ENCODE results near the gene FGD4. TPM values are rescaled to one million over a fixed set of nuclear protein-coding genes. Genes with fewer than 3 reads are reported as not detected.

FGD4 gene
- total and polyA plus RNA-seq, 2 of the 4 experiments (the other 2 are of a cell fraction) = 2.1 to 8.8 TPM

DNA sequence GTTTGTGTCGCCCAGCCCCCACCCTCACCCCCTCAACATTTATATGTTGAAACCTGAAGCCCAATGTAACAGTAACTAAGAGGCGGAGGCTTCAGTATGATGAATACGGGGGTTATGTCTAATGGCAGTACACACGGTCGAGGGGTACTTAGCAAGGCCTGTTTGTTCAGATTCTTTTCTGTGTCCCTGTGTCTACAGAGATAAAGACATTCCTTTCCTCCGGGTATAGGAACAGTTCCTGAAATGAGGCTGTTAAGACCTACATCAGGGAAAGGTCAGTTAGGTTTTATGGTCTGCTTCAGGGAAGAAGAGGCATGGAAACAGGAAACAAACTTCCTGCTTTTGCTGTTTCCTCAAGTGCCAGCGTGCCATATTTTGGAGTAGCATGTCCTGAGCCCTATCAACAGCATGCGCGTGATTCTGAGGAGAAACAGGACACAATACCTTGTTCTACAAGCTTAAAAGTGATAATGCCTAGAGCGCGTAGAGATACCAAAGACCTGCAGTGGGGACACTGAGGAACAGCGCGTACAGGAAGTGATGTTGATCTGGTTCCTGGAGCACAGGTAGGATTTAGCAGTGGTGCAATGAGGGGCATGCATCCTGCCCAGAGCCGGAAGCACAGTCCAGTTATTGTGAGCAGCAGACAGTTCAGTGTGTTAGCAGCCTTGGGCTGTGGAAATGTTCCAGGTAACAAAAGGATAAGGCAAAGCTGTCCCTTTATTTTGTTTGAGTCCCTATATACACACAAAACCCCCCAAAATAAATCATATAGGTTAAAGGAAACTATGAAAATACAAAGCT, 47.2 kb downstream of the FGD4 start:
- Histone ChIP-seq H4K5ac (ENCODE audit: low read depth, low read length) (no peak overlapping the region), H2BK5ac (ENCODE audit: low read depth, low read length, poor library complexity, severe bottlenecking) (no peak overlapping the region), H3K18ac (ENCODE audit: low read depth, low read length) (no peak overlapping the region), H3K56ac (ENCODE audit: extremely low read depth, insufficient read depth, low read length) (no peak overlapping the region), H2AK9ac (replicated peaks; ENCODE audit: low read depth, low read length, poor library complexity) (peak overlapping the region; percentile 29), H3K4me3 (ENCODE audit: insufficient read depth, low read depth, low read length) (no peak overlapping the region), H3K14ac (replicated peaks; ENCODE audit: low read depth, low read length) (0 out of 2 replicates have a peak overlapping the region, but pooled peaks have one; percentile 9), H3K9me1 (ENCODE audit: insufficient read depth, low read length) (0 out of 2 replicates have a peak, but pooled peaks cover 8% of the 10 kb centered on the region), H2BK120ac (ENCODE audit: low read depth, low read length) (no peak overlapping the region; the same call in 1 of the 2 replicates), H3K9ac (ENCODE audit: low read depth, low read length) (no peak overlapping the region), H3K27me3 (ENCODE audit: control insufficient read depth, insufficient read depth, low read length) (no peaks in the 10 kb centered on the region), H3K79me1 (ENCODE audit: low read depth in 1 of 2, low read length in 2 of 2) (no peaks in the 10 kb centered on the region), H3K4ac (ENCODE audit: low read depth, low read length) (0 out of 2 replicates have a peak overlapping the region, but pooled peaks have one; percentile 16), H2BK20ac (ENCODE audit: low read depth, low read length) (no peak overlapping the region), H2AFZ (replicated peaks; ENCODE audit: low read length, poor library complexity) (peak overlapping the region; percentile 46), H3K4me2 (ENCODE audit: low read depth, low read length) (no peak overlapping the region), H2BK15ac (ENCODE audit: low read depth, low read length) (0 out of 3 replicates have a peak overlapping the region, but pooled peaks have one; percentile 36), H4K20me1 (ENCODE audit: insufficient read depth, low read length) (no peaks in the 10 kb centered on the region), H4K8ac (ENCODE audit: low read depth in 2 of 2, low read length in 2 of 2) (0 out of 4 replicates have a peak overlapping the region, but pooled peaks of 1 of the 2 experiments have one; percentile 6), H3K36me3 (ENCODE audit: control insufficient read depth, insufficient read depth, low read length) (no peaks in the 10 kb centered on the region), H3K23ac (ENCODE audit: low read depth, low read length) (0 out of 2 replicates have a peak overlapping the region, but pooled peaks have one; percentile 24), H4K91ac (ENCODE audit: insufficient read depth, low read depth, low read length) (peak overlapping the region; percentile 8; the same call in 1 of the 2 replicates), H3K4me1 (ENCODE audit: control insufficient read depth, insufficient read depth, low read length) (no peaks in the 10 kb centered on the region), H3K27ac (ENCODE audit: insufficient read depth, low read length) (no peak overlapping the region), H3K9me3 (ENCODE audit: control insufficient read depth, insufficient read depth, low read length) (no peaks in the 10 kb centered on the region), H2AK5ac (ENCODE audit: low read depth, low read length) (peak overlapping the region; percentile 40)
- dilution Hi-C loops (cut with HindIII; ENCODE audit: low sequenced_read_pairs, unreplicated experiment) (no loop called here), in situ Hi-C loops (cut with MboI; ENCODE audit: low sequenced_read_pairs) (no loop called here), intact Hi-C loops (cut with micrococcal nuclease) (no loop called here)
- no TSS peak for BruUV-seq (replicated peaks)
- POLR2A ChIA-PET (ENCODE audit: unreplicated experiment) = no interaction called here
- no peak for ATAC-seq (ENCODE audit: low read depth)
- DNase-seq = no peak
- WGBS, 2 experiments (ENCODE audit: extremely low coverage in 2 of 2, insufficient read length in 1 of 2) = 91% methylated on average over 3 of the region's 14 CpGs; no CpG with 5 or more reads in 1 of the 2 experiments
- CTCF ChIA-PET = no interaction called here
- TF ChIP-seq, protein P1, sequence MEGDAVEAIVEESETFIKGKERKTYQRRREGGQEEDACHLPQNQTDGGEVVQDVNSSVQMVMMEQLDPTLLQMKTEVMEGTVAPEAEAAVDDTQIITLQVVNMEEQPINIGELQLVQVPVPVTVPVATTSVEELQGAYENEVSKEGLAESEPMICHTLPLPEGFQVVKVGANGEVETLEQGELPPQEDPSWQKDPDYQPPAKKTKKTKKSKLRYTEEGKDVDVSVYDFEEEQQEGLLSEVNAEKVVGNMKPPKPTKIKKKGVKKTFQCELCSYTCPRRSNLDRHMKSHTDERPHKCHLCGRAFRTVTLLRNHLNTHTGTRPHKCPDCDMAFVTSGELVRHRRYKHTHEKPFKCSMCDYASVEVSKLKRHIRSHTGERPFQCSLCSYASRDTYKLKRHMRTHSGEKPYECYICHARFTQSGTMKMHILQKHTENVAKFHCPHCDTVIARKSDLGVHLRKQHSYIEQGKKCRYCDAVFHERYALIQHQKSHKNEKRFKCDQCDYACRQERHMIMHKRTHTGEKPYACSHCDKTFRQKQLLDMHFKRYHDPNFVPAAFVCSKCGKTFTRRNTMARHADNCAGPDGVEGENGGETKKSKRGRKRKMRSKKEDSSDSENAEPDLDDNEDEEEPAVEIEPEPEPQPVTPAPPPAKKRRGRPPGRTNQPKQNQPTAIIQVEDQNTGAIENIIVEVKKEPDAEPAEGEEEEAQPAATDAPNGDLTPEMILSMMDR (conservative IDR thresholded peaks at IDR 0.05; ENCODE audit: low read depth, low read length) = no peak
- TF ChIP-seq SMC3 (IDR thresholded peaks at IDR 0.05; ENCODE audit: low read depth, low read length) = no peak
- TF ChIP-seq RFX5 (IDR thresholded peaks at IDR 0.05; ENCODE audit: low read depth, low read length) = no peak
- TF ChIP-seq RCOR1 (IDR thresholded peaks at IDR 0.05; ENCODE audit: insufficient replicate concordance, low read length) = no peak
- no peak for TF ChIP-seq NFE2L2 (IDR thresholded peaks at IDR 0.05; ENCODE audit: low read depth, low read length)

Measured in IMR-90 (cell line).